Stimulated activated CD4-positive, alpha-beta T cell treated with anti-CD3 and anti-CD28 coated beads, Interleukin-15, amount 100 ng/mL, for 24 hours (primary cell): ENCODE measurements around the gene BMP4.

ENCODE experiments used
- DNase-seq: peaks from one replicate; pipeline ENCODE4 v3.0.0-alpha.2; 2020

BMP4 gene

GRCh38 chr14:53963320-53964227 is 6.9 kb upstream of the BMP4 start:
- peak; percentile 15 for DNase-seq

GRCh38 chr14:53962953-53963319 is 6.3 kb upstream of the BMP4 start:
- no peak for DNase-seq

GRCh38 chr14:53958628-53959027 is 2.0 kb upstream of the BMP4 start:
- DNase-seq, result no peak

- no peak for DNase-seq
Observed at GRCh38 chr14:53957739-53958138, 1.1 kb upstream of the BMP4 start.

GRCh38 chr14:53955671-53956426 is 776 bp downstream of the BMP4 start:
- DNase-seq, result peak; percentile 32

- DNase-seq, result no peak
Observed at GRCh38 chr14:53955229-53955556, 1.4 kb downstream of the BMP4 start.

- DNase-seq, result peak; percentile 35
Observed at GRCh38 chr14:53954551-53955228, 1.9 kb downstream of the BMP4 start.

GRCh38 chr14:53953828-53954550 is 2.6 kb downstream of the BMP4 start:
- peak; percentile 17 for DNase-seq

- DNase-seq, result peak; percentile 57
Observed at GRCh38 chr14:53953002-53953827, 3.4 kb downstream of the BMP4 start.

GRCh38 chr14:53952533-53952932 is 4.1 kb downstream of the BMP4 start:
- no peak for DNase-seq

GRCh38 chr14:53951627-53952303 is 4.9 kb downstream of the BMP4 start:
- DNase-seq, result no peak

- DNase-seq, result no peak
Observed at GRCh38 chr14:53951243-53951626, 5.4 kb downstream of the BMP4 start.

- DNase-seq, result no peak
Observed at GRCh38 chr14:53950031-53950793, 6.4 kb downstream of the BMP4 start.

- DNase-seq, result no peak
Observed at GRCh38 chr14:53949201-53949600, 7.4 kb downstream of the BMP4 start.

- DNase-seq, result no peak
Observed at GRCh38 chr14:53948205-53948884, 8.3 kb downstream of the BMP4 start.

GRCh38 chr14:53947452-53948204 is 9.0 kb downstream of the BMP4 start:
- no peak for DNase-seq

GRCh38 chr14:53947094-53947445 is 9.6 kb downstream of the BMP4 start:
- no peak for DNase-seq

- no peak for DNase-seq
Observed at GRCh38 chr14:53946404-53947093, 10.1 kb downstream of the BMP4 start.

GRCh38 chr14:53946071-53946403 is 10.6 kb downstream of the BMP4 start:
- DNase-seq, result no peak
